ENCODE measurements around the gene TVP23C.
A peak's percentile ranks its signal among the peaks of the same experiment; 100 is the strongest.
"Not testable (repeated sequence)": the region's sequence is repeated elsewhere in the genome, so short reads cannot be mapped to it uniquely, and the experiment has no call there.

The TVP23C gene

DNA sequence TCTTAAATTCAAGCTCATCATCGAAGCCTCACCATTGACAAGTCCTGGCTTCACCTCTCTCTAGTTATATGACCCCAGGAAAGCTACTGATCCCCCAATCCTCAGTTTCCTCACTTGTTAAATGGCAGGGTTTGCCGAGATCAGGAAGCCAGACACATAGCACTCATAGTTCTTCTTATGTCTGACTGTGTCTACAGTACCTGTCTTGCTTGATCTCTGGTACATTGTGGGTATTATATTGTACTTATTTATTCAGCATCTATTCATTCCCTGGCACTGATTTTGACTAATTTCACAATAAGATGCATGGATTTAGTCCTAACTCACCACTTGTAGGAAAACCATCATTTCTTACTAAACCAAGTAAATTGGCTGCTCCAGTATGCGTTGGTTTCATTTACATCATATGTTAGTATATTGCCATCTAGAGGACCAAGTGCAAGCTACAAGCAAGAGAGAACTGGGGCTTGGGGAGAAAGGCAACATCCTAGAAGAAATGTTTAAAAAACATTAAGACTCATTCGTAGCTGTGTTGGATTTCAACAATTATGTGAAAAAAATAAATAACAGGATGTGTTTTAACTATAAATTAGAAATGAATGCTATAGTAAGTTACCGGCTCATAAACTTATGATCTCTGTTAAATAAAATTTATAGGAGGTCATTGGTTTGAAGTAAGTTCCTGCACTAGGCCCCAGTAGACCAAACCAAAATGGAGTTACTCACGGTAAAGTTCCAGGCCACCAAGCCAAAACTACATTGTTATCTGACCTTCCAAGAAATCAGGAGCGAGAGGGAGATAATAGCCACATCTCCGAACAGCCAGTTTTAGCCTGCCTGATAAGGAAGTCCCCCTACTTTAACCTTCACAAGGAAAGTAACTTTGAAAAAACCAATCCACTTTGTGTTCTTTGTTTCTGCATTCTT lies 36.7 kb downstream of the TVP23C start:
- peak; percentile 53 to 68 for DNase-seq

DNA sequence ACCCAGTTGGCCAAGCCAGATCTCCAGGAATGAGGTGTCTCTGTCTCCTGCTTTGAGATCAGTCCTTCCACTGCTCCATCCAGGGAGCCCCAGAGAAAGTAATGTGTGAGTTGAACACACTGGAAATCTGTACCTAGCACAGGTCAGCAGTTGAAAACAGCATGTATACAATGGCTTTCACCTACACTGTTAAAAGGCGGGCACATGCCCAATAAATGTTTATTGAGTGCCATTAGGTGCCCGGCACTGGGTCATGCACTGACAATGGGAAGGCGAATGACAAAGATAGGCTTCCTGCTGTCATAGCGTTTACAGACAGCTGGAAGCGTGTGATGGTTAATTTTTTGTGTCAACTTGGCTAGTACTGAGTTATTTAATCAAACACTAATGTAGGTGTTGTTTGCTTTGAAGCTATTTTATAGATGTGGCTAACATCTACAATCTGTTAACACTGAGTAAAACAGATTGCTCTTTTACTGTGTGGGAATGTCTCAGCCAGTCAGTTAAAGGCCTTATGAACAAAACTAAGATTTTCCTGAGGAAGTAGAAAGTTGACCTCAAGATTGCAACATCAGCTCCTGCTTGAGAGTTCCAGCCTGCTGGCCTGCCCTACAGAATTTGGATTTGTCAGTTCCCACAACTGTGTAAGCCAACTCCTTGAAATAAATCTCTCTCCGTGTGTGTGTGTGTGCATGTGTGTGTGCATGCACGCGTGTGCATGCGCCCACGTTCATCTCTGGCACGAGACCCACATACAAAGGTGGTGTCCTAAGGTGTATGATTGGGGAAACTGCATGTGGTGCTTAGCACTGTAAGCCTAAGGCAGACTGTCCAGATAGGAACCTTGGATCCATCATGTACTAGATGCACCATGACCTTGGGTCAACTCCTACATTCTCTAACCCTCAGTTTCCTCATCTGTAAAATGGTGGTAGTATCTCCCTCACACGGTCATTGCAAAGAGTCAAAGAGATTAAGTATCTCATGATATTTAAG lies 38.0 kb downstream of the TVP23C start:
- peak; percentile 32 to 73 for DNase-seq

DNA sequence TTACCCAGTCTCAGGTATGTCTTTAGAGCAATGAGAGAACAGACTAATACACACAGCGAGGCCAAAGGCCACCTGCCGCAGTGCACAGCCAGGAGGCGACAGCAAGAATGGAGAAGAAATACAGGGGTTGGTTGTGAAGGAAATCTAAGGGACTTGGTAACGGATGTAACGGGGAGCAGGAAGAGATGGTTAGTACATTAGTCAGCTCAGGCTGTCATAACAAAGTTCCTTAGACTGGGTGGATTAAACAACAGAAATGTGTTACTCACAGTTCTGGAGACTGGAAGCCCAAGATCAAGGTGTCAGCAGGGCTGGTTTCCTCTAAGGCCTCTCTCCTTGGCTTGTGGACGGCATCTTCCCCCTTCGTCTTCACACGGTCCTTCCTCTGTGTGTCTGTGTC lies 47.1 kb downstream of the TVP23C start:
- DNase-seq, result no peak

DNA sequence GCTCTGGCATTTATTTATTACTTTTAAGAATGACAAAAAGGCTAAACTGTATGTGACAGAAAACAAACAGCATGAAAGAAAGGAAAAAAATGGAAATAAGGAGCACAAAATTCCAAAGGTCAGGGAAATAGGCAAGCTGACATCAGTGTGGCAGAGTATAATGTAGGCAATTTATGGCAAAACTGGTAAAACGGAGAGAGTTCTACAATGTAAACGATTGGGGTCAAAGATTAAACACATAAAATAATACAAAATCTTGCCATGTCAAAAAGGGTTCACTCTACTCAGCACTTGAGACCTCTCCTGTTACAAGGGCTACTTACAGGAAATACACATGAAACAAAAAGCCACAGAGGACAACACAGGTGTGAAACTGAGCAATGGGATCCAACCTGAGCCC lies 48.8 kb downstream of the TVP23C start:
- no peak for DNase-seq

DNA sequence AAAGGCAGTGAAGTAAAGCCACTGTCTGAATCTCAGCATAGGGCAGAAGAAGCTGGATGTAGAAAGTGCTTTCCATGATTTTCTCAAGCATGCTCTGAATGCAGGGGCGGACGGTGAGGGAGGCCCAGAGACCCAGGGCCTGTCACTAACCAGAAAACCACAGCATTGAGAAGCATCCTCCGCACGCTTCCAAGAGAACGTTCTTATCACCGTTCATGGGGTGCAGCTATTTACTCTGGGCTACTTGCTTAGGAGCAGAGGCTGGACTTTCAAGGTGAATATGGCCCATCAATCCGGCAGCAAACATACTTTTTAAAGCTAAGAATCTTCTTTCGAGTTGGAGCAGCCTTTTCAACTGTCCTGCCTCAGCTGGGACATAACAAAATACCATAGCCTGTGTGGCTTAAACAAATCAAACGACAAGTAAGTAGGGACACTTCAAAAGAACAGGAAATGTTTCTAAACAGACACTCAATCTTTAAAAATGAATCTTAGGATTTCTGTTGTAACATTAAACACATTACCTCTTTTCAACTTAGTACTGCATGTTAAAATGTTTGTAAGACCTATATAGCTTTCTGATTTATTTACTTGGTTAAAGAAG lies 49.3 kb downstream of the TVP23C start:
- DNase-seq, result no peak

DNA sequence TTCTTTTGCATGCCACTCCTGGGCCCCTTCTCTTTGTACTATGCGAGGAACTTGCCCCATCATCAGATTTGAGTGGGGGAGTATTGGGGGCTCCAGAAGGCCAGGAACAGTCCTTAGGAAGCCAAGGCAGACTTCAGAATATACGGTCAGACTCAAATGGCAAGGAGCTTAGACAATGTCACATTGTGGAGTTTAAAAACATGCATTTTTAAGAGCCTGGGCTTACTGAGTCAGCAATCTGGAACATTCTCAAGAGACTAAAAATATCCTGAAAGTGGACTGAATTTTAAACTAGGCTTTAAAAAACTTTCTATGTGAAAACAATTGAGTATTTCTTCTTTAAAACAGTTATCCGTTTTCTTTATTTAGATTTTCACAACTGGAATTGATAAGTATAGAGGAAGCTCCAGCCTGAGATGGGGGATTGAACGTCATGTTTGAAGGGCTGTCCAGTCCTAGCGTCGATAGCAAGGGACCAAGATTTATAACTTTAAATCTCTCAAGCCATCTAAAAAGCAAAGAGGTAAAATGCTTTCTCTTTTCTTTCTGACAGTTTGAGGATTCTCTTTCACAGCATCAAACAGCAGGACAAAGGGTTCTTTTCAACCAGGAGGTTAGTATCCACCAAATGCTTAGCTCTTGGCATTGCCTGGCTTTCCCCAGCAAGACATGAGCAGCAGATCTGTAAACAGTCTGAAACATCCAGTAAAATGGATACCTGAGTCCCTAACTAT lies 50.1 kb downstream of the TVP23C start:
- no peak for DNase-seq

DNA sequence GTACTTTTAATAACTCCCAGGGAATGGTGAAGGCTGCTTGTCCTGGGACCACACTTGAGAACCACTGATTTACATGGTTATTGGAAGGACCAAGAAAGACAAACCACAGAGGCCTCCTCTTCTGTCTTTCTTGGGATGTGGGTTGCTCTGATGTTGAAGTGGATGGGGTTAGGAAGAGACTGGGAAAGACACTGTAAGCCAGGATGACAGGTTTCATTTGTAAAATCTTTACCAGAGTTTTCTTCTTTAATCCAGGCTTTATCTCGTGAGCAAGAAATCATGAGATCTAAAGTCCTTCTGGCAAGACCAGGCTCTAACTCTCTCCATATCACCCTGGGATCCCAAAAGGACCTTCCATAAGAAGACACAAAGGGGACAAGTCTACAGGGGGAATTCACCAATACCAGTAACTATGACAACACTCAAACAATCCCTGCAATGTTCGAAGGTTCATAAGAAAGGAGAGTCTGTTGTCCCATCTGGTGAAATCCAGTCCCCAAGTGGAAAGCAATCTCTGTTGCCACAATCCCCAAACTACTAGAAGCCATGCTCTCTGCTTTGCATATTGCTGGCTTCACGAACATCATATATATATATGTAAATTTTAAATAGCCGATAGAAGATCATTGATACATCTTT lies 51.1 kb downstream of the TVP23C start:
- no peak for DNase-seq

DNA sequence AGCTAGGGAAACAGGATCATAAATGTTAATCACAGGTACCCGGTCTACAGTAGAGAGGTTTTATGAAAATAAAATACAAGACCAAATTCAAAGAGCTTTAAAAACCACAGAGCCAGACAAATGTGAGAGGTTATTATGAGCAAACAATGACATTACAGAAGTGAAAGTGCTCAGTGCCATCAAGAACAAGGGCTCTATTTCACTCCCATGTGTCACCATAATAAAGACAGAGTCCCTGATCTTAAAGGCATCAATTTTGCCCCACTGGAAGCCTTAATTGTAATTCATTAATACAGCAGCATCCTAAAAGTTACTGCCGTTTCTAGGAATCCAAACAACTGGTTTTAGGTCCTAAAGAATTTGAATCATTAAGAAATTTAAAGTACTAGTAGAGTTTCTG lies 52.1 kb downstream of the TVP23C start:
- DNase-seq, result peak in 1 of 2 donors; percentile 38

DNA sequence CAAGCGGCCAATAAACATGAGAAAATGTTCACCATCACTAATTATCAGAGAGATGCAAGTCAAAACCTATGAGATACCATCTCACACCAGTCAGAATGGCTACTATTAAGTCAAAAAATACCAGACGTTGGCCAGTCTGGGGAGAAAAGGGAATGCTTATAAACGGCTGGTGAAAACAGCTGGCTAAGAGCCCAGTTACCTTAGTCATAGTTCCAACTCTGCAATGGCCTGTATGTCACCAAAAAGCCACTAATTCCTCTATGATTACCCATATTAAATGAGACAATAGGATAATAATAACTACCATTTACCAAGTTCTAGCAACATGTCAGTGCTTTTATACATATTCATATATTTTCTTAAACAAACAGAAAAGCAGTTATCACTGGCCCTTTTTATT lies 52.9 kb downstream of the TVP23C start:
- no peak for DNase-seq

DNA sequence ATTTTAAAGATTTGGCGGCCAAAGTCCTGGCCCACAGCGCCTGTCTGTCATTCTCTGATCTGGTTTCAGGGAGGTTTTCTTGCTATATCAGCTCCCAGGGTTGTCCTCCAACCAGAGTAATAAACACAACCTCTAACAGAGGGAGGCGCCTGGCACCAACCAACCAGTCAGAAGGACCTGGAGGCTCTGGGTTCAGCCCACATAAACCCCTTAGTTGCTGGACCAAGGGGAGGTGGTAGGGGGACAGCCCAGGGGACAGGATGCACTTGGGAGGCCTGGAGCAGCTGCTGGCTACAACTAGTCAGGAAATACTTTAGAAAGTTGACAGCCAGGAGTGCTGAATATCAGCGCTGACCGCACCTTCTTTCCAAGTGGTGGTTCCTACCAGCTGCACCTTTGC lies 54.2 kb downstream of the TVP23C start:
- no peak for DNase-seq

DNA sequence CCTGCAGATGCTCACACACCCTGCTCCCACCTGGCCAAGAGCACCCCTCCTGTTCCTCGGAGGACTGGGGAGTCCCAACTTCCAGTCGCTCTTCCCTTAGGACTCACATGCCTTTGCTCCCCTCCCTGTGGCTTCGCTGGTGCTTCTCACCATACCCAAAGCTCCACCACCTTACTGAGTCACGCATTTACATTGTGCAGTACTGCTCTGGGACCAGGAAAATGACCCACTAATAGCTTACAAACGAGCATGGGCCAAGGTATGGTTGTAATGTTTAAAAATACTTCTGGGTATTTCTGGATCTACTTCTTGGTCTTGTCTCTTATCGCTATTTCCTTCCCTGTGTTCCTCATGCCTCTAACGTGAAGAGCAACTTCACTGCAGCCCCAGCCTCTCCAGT lies 54.8 kb downstream of the TVP23C start:
- no peak for DNase-seq

DNA sequence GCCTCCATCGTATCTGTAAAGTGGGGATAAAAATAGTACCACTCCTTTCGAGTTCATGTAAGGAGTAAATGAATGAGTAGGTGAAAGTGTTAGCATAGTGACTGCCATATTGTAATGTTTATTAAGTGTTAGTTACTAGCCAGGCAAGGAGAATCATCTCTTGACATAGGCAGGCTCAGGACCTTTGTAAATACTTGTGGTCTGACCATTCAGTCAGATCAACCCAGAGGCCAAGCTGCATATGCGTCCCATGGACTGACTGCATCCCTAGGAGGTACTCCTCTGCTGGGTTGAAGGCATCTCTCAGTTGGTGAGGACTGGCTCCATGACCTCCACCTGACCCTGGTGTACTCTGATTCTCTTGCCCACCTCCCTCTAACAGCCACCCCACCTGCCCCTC lies 55.4 kb downstream of the TVP23C start:
- DNase-seq, result no peak

DNA sequence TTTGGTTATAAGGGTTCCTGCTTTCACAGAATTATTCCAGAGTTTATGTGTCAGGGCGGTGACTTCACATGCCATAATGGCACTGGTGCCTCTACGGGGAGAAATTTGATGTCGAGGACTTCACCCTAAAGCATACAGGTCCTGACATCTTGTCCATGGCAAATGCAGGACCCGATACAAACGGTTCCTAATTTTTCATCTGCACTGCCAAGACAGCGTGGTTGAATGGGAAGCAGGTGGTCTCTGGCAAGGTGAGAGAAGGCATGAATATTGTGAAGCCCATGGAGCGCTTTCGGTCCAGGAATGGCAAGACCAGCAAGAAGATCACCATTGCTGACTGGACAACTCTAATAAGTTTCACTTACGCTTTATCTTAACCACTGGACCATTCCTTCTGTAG lies 56.3 kb downstream of the TVP23C start:
- DNase-seq, result no peak

DNA sequence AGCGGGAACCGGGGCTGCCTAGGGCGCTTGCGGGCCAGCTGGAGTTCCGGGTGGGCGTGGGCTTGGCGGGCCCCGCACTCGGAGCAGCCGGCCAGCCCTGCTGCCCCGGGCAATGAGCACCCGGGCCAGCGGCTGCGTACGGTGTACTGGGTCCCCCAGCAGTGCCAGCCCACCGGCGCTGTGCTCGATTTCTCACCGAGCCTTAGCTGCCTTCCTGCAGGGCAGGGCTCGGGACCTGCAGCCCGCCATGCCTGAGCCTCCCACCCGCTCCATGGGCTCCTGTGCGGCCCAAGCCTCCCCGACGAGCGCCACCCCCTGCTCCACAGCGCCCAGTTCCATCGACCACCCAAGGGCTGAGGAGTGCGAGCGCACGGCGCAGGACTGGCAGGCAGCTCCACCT lies 57.6 kb downstream of the TVP23C start:
- not testable (repeated sequence) for DNase-seq

DNA sequence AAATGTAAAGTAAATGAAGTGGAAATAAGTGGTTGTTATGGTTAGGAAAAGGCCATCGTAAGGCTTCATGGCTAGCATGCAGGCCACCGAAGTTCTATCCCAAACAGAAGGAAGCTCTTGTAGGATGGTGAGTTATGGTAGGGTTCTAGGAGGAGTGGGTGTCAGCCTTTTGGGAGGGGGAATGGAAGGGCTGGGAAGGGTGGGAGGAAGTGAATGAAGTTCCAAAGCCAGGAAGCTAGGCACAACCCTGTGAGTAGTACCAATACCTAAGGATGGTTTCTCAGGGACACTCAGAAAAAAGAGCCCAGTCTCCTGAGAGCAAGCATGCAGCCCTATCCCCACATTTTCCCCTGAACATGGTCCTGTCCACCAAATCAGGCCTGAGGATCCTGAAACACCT lies 59.6 kb downstream of the TVP23C start:
- DNase-seq, result no peak

DNA sequence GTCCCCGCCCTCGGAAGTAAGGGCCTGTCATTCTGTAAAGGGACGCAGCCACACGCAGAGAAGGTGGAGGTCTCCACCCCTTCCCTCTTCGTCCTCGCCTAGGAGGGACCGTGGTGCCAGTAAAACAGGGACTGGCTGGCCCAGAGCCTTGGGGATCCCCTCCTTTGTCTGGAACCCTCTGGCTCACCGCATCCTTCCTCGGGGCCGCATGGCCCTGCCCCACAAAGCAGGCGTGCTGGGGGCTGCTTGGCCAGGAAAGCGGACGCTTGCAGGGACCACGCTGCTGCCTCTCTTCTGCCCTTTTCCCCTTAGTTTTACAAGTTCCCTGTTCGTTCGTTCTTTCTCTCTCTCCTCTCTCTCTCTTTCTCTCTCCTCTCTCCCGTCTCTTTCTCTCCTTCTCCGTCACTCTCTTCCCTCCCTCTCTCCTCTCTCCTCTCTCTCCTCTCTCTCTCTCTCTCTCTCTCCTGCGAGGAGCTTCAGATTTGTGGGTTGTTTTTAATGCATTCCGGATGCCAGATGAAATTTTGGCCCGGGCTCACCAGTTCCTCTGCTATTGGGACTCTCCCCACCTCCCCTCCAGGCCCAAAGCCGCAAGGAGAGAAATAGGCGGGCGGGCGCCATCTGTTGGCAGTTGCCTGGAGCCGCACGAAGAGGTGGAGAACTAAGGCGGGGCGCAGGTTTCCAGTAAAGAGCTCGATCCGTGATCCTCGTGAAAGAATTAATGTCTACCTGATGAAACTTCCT lies 60.7 kb downstream of the TVP23C start:
- DNase-seq, result peak; percentile 80 to 89

DNA sequence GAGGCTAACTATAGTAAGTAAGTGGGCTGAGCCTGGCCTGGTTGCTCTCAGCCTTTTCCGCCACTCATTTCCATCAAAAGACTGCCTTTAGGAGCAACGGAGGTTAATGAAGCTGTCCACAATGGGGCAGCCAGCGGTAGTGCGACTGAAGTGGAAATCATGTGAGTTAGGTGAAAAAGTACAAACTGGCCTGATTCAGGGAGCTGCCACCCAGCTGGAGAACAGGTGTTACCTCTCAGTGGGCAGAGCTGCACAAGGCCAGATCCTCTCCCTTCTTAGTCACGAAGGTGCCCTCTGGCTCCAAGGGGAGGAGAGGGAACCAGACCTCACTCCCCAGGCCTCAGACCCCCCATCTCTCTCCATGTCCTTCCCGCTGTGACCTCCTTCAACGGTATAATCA lies 61.5 kb downstream of the TVP23C start:
- no peak for DNase-seq

DNA sequence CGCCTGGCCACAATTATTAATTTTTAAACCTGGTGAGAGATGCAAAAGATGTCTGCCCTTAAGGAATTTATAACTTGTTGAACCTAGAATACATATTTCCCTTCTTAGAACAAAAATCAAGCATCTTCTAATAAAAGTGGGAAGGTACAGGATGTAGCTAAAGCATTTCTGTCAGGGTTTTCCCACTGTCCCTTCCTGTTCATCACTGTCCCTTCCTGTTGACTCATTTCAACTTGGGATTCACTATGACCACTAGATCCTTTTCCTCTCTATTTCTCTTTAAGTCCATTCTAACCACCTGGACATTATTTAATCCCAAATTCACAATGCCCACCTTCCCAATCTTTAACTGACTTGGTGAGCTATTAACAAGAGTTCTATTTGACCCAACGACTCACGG lies 62.0 kb downstream of the TVP23C start:
- DNase-seq, result no peak

DNA sequence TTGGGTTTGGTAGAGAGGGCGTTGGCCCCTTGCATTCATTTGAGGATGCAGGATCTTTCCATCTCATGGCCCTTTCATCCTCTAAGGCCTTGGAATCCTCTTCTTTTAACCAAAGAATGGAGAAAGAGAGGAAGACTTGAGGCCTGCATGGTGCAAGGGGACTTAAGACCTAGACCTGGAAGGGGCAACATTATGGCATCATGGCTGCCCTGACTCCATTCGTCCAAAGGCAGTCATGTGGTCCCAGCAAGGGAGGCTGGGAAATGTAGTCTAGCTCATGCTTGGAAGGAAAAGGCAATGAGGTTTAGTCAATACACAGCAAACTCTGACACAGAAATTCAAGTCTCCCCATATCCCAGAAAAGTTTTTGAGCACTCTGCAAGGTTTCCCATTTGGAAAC lies 65.2 kb downstream of the TVP23C start:
- no peak for DNase-seq

DNA sequence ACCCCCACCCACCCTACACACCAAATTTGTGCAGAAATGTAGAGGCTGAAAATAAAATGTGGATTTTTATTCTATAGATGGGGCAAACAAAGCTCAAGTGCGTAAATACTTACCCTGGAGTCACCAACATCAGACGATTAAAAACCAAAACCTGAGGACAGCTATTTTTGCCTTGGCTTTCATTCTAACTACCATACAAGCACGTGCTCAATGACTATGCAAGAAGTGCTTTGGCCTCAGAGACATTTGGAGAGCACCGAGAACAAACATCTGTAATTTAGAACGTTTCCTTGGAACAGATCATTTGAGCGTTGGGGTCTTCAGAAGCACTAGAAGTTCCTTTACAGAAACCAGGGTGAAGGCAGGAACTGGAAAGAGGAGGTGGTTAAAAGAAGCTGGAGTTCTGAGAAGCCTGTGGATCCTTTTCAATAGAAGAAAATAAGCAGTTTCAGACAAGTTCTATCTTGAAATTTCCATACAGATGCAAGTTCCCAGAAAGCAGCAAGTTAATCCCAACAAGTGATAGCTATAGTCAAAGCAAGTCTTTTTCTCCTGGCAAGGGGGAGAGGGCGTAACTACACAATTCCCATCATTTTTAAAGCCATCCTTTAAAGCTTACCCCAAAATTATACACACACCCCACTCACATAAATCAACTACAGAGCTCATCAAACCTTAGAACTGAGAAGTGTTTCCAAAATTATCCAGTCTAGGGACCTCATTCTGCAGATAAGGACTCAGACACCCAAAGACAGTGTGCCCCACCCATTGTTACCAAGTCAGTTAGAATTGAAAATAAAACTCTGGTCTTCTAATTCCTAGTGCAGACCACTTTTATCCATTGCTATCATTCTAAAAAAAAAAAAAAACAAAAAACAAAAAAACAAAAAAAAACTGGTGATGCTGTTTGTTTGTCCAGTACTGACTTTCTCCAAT lies 66.3 kb downstream of the TVP23C start:
- no peak for DNase-seq
